Keratinocyte (primary cell): ENCODE results near the gene CLEC2A. TPM values are rescaled to one million over a fixed set of nuclear protein-coding genes. Genes with fewer than 3 reads are reported as not detected.
A peak's percentile ranks its signal among the peaks of the same experiment; 100 is the strongest.

Experiments
- DNase-seq: peaks from one replicate; pipeline ENCODE4 v3.0.0-alpha.2; 2011; ENCODE audit warnings: low read depth, missing footprints, low spot score
- FAIRE-seq: peaks from 2 replicates; lab custom pipeline; 2011; peaks lifted over from hg19 to GRCh38; lab: Jason Lieb, UNC
- H2AFZ ChIP-seq: 2 replicates; pipeline ENCODE4 v1.6.0; 2012; ENCODE audit warnings: low read length, control low read depth, inconsistent platforms; ENCODE audit not compliant: control insufficient read depth
- H3K27ac ChIP-seq: 2 replicates; pipeline ENCODE4 v1.5.1; 2011; ENCODE audit warnings: low read length; ENCODE audit not compliant: control insufficient read depth, insufficient read depth
- H3K27me3 ChIP-seq: 3 replicates; pipeline ENCODE4 v1.6.0; 2011; ENCODE audit warnings: low read length; ENCODE audit not compliant: control insufficient read depth, insufficient read depth; ENCODE audit errors: extremely low read depth
- H3K36me3 ChIP-seq, 2 experiments: 2 replicates in 1 of 2; 3 replicates in 1 of 2; pipeline ENCODE4 v1.5.1; 2011; ENCODE audit warnings: low read length in 2 of 2, mild to moderate bottlenecking in 1 of 2; ENCODE audit not compliant: control insufficient read depth in 2 of 2, insufficient read depth in 2 of 2; ENCODE audit errors: extremely low read depth in 1 of 2
- H3K4me1 ChIP-seq: 3 replicates; pipeline ENCODE4 v1.5.1; 2011; ENCODE audit warnings: low read length; ENCODE audit not compliant: control insufficient read depth, insufficient read depth; ENCODE audit errors: extremely low read depth
- H3K4me2 ChIP-seq: 3 replicates; pipeline ENCODE4 v1.6.0; 2011; ENCODE audit warnings: low read depth, low read length; ENCODE audit not compliant: control insufficient read depth, insufficient read depth; ENCODE audit errors: extremely low read depth
- H3K4me3 ChIP-seq, 3 experiments: fragments of 200-600 bp in 1 of 3; sonication (generic) in 1 of 3; 2 replicates in 2 of 3; 3 replicates in 1 of 3; pipeline ENCODE4 v1.5.1; 2011 to 2016; ENCODE audit warnings: low read length in 3 of 3, mild to moderate bottlenecking in 3 of 3, control low read depth in 2 of 3, inconsistent platforms in 1 of 3, low read depth in 1 of 3, mixed read lengths in 1 of 3, mixed run types in 1 of 3, moderate library complexity in 1 of 3; ENCODE audit not compliant: control insufficient read depth in 2 of 3, insufficient read depth in 2 of 3; ENCODE audit errors: extremely low read depth in 1 of 3
- H3K79me2 ChIP-seq: 2 replicates; pipeline ENCODE4 v1.6.0; 2012; ENCODE audit warnings: low read length; ENCODE audit not compliant: control insufficient read depth, insufficient read depth
- H3K9ac ChIP-seq: 3 replicates; pipeline ENCODE4 v1.6.0; 2011; ENCODE audit warnings: low read length; ENCODE audit not compliant: control insufficient read depth, insufficient read depth; ENCODE audit errors: extremely low read depth
- H3K9me1 ChIP-seq: 3 replicates; pipeline ENCODE4 v1.6.0; 2011; ENCODE audit warnings: low read length; ENCODE audit not compliant: control insufficient read depth, insufficient read depth; ENCODE audit errors: extremely low read depth
- H3K9me3 ChIP-seq: 2 replicates; pipeline ENCODE4 v1.5.1; 2012; ENCODE audit warnings: low read depth, low read length; ENCODE audit not compliant: control insufficient read depth
- H4K20me1 ChIP-seq: 3 replicates; pipeline ENCODE4 v1.6.0; 2011; ENCODE audit warnings: low read length; ENCODE audit not compliant: control insufficient read depth, insufficient read depth; ENCODE audit errors: extremely low read depth
- EZH2 ChIP-seq: IDR thresholded peaks from one replicate; pipeline ENCODE4 v1.6.1; 2012; ENCODE audit warnings: inconsistent platforms, mild to moderate bottlenecking, low read length, moderate library complexity
- dilution Hi-C: fragments of 300-500 bp; cut with MboI; formaldehyde crosslinking; loops from one replicate; pipeline ENCODE4 v1.7.0; 2020; ENCODE audit warnings: low sequenced_read_pairs; ENCODE audit not compliant: extremely low pct_ligation_motif_present
- polyA plus RNA-seq, 5 experiments: library from polyadenylated mRNA; depleted of rRNA in 3 of 5; stranded (reverse) in 3 of 5; stranded (forward) in 1 of 5; unstranded in 1 of 5; fragments of >200 nt; gene quantifications; 1 replicate in 1 of 5; 2 replicates in 3 of 5; 3 replicates in 1 of 5; pipeline versions ENCODE4 v1.2.1 to v1.2.3, GENCODE V29; 2011 to 2012; ENCODE audit warnings: missing spikeins in 2 of 5, low read depth in 1 of 5, low replicate concordance in 1 of 5
- TF ChIP-seq, protein P1 (sequence below), 3 experiments: IDR thresholded peaks in 1 of 3; conservative IDR thresholded peaks in 1 of 3; optimal IDR thresholded peaks in 1 of 3; 2 replicates in 2 of 3; 3 replicates in 1 of 3; pipeline versions ENCODE3 to v1.5.1; 2011; ENCODE audit warnings: low read length in 3 of 3, mild to moderate bottlenecking in 3 of 3, moderate library complexity in 2 of 3, control low read depth in 1 of 3, inconsistent platforms in 1 of 3; ENCODE audit not compliant: insufficient read depth in 2 of 3; ENCODE audit errors: extremely low read depth in 1 of 3

CLEC2A gene
- polyA plus RNA-seq, 1 donor (not counting 4 experiments of a cell fraction or from before 2014, with no cell fraction given), result 0.88 TPM

DNA sequence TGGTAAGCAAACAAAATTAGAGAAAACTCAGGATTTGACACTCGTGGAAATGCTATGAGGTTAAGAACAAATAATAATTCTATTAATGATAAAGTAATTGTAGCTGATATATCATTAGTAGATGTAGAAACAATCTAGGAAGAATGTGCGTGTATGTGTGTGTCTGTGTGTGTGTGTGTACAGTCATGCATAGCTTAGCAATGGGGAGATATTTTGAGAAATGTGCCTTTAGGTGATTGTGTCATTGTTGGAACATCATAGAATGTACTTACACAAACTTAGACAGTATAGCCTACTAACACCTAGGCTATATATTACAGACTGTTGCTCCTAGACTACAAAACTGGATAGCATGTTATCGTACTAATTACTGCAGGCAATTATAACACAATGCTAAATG, 5.3 kb downstream of the CLEC2A start:
- Histone ChIP-seq H3K4me1 (peaks cover 18% of the 10 kb centered on the region), H3K9me1 (no peaks in the 10 kb centered on the region), H3K27ac (no peak overlapping the region), H3K4me3 (no peak overlapping the region), H2AFZ (no peak overlapping the region), H3K79me2 (no peaks in the 10 kb centered on the region), H3K27me3 (no peaks in the 10 kb centered on the region), H3K9ac (no peak overlapping the region), H4K20me1 (no peaks in the 10 kb centered on the region), H3K36me3 (no peaks in the 10 kb centered on the region), H3K4me2 (peak overlapping the region; percentile 27), H3K9me3 (no peaks in the 10 kb centered on the region)
- dilution Hi-C loops, result no loop called here
- no peak for TF ChIP-seq EZH2
- TF ChIP-seq, protein P1, sequence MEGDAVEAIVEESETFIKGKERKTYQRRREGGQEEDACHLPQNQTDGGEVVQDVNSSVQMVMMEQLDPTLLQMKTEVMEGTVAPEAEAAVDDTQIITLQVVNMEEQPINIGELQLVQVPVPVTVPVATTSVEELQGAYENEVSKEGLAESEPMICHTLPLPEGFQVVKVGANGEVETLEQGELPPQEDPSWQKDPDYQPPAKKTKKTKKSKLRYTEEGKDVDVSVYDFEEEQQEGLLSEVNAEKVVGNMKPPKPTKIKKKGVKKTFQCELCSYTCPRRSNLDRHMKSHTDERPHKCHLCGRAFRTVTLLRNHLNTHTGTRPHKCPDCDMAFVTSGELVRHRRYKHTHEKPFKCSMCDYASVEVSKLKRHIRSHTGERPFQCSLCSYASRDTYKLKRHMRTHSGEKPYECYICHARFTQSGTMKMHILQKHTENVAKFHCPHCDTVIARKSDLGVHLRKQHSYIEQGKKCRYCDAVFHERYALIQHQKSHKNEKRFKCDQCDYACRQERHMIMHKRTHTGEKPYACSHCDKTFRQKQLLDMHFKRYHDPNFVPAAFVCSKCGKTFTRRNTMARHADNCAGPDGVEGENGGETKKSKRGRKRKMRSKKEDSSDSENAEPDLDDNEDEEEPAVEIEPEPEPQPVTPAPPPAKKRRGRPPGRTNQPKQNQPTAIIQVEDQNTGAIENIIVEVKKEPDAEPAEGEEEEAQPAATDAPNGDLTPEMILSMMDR (optimal IDR thresholded peaks at IDR 0.05 in 1 of 3, IDR thresholded peaks at IDR 0.05 in 1 of 3, conservative IDR thresholded peaks at IDR 0.05 in 1 of 3; ENCODE audit: extremely low read depth in 1 of 3, insufficient read depth in 2 of 3, low read length in 3 of 3), result no peak
- FAIRE-seq, result no peak
- DNase-seq, result no peak

DNA sequence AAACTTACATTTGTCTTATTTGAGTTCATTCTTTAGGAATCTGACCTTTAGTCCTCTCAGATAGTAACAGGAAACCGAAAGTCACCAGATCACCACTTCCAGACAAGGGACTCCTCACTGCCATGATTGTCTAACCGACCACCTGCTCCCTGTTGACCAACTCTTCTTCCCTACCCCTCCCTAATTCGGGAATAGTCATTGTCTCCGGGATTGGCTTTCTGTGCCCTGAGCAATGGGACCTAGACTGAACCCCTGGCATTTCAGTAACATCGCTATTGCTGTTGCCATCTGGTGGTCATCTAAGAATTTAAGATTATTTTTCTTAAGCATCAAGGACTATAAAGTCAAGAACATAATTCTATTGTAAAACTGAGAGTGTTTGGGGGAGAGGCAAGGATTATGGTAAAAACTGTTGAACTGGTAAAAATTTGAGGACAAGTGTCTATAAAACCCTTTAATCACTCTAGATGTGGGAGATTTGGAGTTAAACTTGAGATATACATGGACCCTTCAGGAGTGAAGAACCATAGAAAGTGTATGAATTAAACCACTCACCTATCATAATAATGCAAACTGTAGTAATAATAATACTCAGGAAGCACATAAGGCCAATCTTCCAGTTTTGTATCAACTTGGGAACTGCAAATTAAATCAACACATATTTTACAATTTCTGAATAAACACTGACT, 6.3 kb downstream of the CLEC2A start:
- no peak overlapping the region for H3K27ac ChIP-seq
- H3K4me2 ChIP-seq, result peak overlapping the region; percentile 67
- DNase-seq (no peak), FAIRE-seq (peak; percentile 86)
- no peak overlapping the region for H3K9ac ChIP-seq
- dilution Hi-C loops, result no loop called here
- H3K79me2 ChIP-seq, result no peaks in the 10 kb centered on the region
- peak overlapping the region in 2 of 3 experiments; percentile 22 to 45 for H3K4me3 ChIP-seq
- peaks cover 13% of the 10 kb centered on the region for H3K4me1 ChIP-seq
- no peaks in the 10 kb centered on the region for H3K36me3 ChIP-seq
- peak overlapping the region; percentile 89 for H2AFZ ChIP-seq
- no peak for TF ChIP-seq EZH2
- TF ChIP-seq, protein P1 (optimal IDR thresholded peaks at IDR 0.05 in 1 of 3, IDR thresholded peaks at IDR 0.05 in 1 of 3, conservative IDR thresholded peaks at IDR 0.05 in 1 of 3; ENCODE audit: extremely low read depth in 1 of 3, insufficient read depth in 2 of 3, low read length in 3 of 3), result peak; percentile 37 to 47 (median 41)
- H3K9me3 ChIP-seq, result no peaks in the 10 kb centered on the region
- H3K9me1 ChIP-seq, result no peaks in the 10 kb centered on the region
- no peaks in the 10 kb centered on the region for H3K27me3 ChIP-seq
- no peaks in the 10 kb centered on the region for H4K20me1 ChIP-seq
